K562 (cell line): ENCODE data around the gene TMEM39A. TPM values are rescaled to one million over a fixed set of nuclear protein-coding genes. Genes with fewer than 3 reads are reported as not detected.
A peak's percentile ranks its signal among the peaks of the same experiment; 100 is the strongest.

Source experiments
- CBFB ChIP-seq: sonication (generic); formaldehyde crosslinking; IDR thresholded peaks from 2 replicates; pipeline ENCODE4 v1.4.0; 2020; ENCODE audit warnings: mild to moderate bottlenecking, missing genetic modification reagents
- CBX1 ChIP-seq: sonication (generic); IDR thresholded peaks from 2 replicates; pipeline ENCODE4 v1.6.1; 2016; ENCODE audit warnings: antibody characterized with exemption, low read depth, mild to moderate bottlenecking
- EGR1 ChIP-seq: fragments of 450-650 bp; conservative IDR thresholded peaks from 2 replicates; pipeline ENCODE4 v1.6.1; 2017; ENCODE audit warnings: mild to moderate bottlenecking
- EP300 ChIP-seq: IDR thresholded peaks from 2 replicates; pipeline ENCODE4 v1.6.1; 2012; ENCODE audit warnings: low read length, improper control_type of control experiment
- FOXJ2 ChIP-seq: fragments of 200-800 bp; sonication (Bioruptor generic); IDR thresholded peaks from 2 replicates; pipeline ENCODE4 v1.6.1; 2016; ENCODE audit warnings: missing genetic modification characterization, missing compliant biosample characterization
- HLTF ChIP-seq: fragments of 450-650 bp; IDR thresholded peaks from 2 replicates; pipeline ENCODE4 v1.6.1; 2016
- HMG20B ChIP-seq: fragments of 250-450 bp; sonication (Bioruptor Pico); IDR thresholded peaks from 2 replicates; pipeline ENCODE4 v1.5.0; 2021; ENCODE audit warnings: mild to moderate bottlenecking
- IRF2 ChIP-seq: sonication (generic); formaldehyde crosslinking; IDR thresholded peaks from 2 replicates; pipeline ENCODE4 v1.8.1; 2022; ENCODE audit warnings: mild to moderate bottlenecking, missing genetic modification reagents
- MAFG ChIP-seq: fragments of 450-650 bp; conservative IDR thresholded peaks from 2 replicates; pipeline ENCODE4 v1.6.1; 2016; ENCODE audit warnings: missing genetic modification characterization, missing compliant biosample characterization
- NEUROD1 ChIP-seq: fragments of 150-350 bp; IDR thresholded peaks from 2 replicates; pipeline ENCODE4 v1.6.1; 2014; ENCODE audit warnings: borderline replicate concordance, low read length, low read depth; ENCODE audit not compliant: partially characterized antibody
- PML ChIP-seq: IDR thresholded peaks from 2 replicates; pipeline ENCODE4 v1.6.1; 2012; ENCODE audit warnings: low read length, inconsistent platforms
- RAD51 ChIP-seq: fragments of 450-650 bp; IDR thresholded peaks from 2 replicates; pipeline ENCODE4 v1.7.1; 2016; ENCODE audit warnings: low read depth, mild to moderate bottlenecking, borderline replicate concordance
- THRAP3 ChIP-seq: fragments of 450-650 bp; IDR thresholded peaks from 2 replicates; pipeline ENCODE4 v1.6.1; 2016; ENCODE audit warnings: mild to moderate bottlenecking, inconsistent platforms, borderline replicate concordance
- ZNF644 ChIP-seq: fragments of 200-800 bp; sonication (Bioruptor generic); IDR thresholded peaks from 2 replicates; pipeline ENCODE4 v1.6.1; 2016; ENCODE audit warnings: low read depth, missing genetic modification characterization, missing compliant biosample characterization
- polyA plus RNA-seq, 8 experiments: library from polyadenylated mRNA; depleted of rRNA in 4 of 8; stranded (reverse) in 5 of 8; unstranded in 3 of 8; fragments of >200 nt; fragmentation: Nextera tagmentation in 2 of 8; fragmentation: Illumina TruSeq in 1 of 8; extraction: Ambion mirVana in 2 of 8; extraction: Trizol in 1 of 8; gene quantifications; 2 replicates each; pipeline versions ENCODE4 v1.2.1 to v1.2.3, GENCODE V29; 2011 to 2014; ENCODE audit warnings: inconsistent platforms in 1 of 8, missing spikeins in 1 of 8
- total RNA-seq, 7 experiments: library from RNA; depleted of rRNA in 6 of 7; stranded (reverse); fragments of >200 nt in 6 of 7; fragmentation: Illumina TruSeq in 2 of 7; extraction: Trizol in 2 of 7; gene quantifications; 2 replicates each; pipeline versions ENCODE4 v1.2.1 to v1.2.3, GENCODE V29; 2011 to 2021; ENCODE audit warnings: low replicate concordance in 1 of 7
- TF ChIP-seq, protein P1 (sequence below), 2 experiments: fragments of 200-800 bp in 1 of 2; sonication (Bioruptor generic) in 1 of 2; sonication (generic) in 1 of 2; formaldehyde crosslinking in 1 of 2; IDR thresholded peaks in 1 of 2; conservative IDR thresholded peaks in 1 of 2; 2 replicates each; pipeline versions ENCODE4 v1.5.0 to v1.6.1; 2016 to 2020; ENCODE audit warnings: missing compliant biosample characterization in 1 of 2, missing genetic modification characterization in 1 of 2, missing genetic modification reagents in 1 of 2
- TF ChIP-seq, protein P2 (sequence below): fragments of 250-450 bp; sonication (Bioruptor Pico); IDR thresholded peaks from 2 replicates; pipeline ENCODE4 v1.8.0; 2021; ENCODE audit warnings: moderate library complexity, mild to moderate bottlenecking, inconsistent platforms
- TF ChIP-seq, protein P3 (sequence below): sonication (generic); formaldehyde crosslinking; IDR thresholded peaks from 2 replicates; pipeline ENCODE4 v1.8.0; 2022; ENCODE audit warnings: mild to moderate bottlenecking, low read depth, missing genetic modification reagents
- TF ChIP-seq, protein P4 (sequence below): fragments of 250-450 bp; sonication (Bioruptor Pico); IDR thresholded peaks from 2 replicates; pipeline ENCODE4 v1.4.0; 2020; ENCODE audit warnings: mild to moderate bottlenecking, moderate library complexity, borderline replicate concordance
- TF ChIP-seq, protein P5 (sequence below): fragments of 250-450 bp; sonication (Bioruptor Pico); IDR thresholded peaks from 2 replicates; pipeline ENCODE4 v1.5.1; 2021; ENCODE audit warnings: mild to moderate bottlenecking
- TF ChIP-seq, protein P6 (sequence below): sonication (generic); formaldehyde crosslinking; IDR thresholded peaks from 2 replicates; pipeline ENCODE4 v1.9.0; 2022; ENCODE audit warnings: mild to moderate bottlenecking, missing genetic modification reagents

The TMEM39A gene
- total and polyA plus RNA-seq, 9 of the 15 experiments (the other 6 are each of a cell fraction or from before 2014, with no cell fraction given): 12.0 to 41.5 (median 15.4) TPM

DNA sequence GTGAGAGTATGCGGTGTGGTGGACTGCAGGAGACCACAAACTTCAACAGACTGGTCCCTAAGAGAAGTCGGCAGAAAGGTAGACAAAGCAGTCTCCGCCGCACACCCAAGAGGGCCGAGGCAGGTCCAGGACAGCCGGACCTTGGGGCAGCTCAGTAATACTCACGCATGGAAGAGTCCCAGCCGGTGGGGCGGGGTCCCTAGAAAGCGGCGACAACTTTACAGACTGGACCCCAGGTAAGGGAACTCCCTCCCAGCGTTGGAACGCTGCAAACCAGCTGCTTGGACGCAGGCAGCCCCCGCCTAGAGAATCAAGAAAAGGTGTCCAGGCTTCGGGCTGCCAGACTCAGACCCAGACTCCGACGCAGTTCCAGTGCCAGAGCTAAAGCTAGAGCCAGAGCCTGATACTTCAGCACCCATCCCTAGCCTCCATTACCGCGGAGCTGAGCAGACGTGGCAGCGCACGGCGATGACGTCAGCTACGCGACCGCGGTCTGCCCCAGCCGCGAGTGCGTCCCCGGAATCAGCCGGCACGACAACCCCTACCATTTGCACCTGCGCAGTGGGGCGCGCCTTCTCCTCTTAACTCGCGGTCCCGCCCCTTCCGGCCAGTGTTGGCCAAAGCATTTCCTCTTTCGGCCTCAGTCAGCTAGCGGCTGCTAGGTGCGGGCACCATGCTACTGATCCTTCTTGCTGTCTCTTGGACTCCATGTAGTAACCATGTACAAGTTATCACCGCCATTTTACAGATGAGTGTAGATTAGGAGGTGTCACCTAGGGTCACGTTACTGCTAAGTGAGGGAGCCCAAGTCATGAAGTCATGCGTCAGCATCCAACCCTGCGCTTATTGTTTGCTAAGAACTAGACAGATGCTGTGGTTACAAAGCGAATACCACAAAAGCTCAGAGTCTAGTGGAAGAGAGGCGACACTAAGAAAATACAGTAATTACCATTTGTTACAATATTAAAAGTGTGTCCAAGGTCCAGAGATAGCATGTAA is at the start of gene TMEM39A (continued):
- TF ChIP-seq, protein P1, sequence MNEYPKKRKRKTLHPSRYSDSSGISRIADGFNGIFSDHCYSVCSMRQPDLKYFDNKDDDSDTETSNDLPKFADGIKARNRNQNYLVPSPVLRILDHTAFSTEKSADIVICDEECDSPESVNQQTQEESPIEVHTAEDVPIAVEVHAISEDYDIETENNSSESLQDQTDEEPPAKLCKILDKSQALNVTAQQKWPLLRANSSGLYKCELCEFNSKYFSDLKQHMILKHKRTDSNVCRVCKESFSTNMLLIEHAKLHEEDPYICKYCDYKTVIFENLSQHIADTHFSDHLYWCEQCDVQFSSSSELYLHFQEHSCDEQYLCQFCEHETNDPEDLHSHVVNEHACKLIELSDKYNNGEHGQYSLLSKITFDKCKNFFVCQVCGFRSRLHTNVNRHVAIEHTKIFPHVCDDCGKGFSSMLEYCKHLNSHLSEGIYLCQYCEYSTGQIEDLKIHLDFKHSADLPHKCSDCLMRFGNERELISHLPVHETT (CRISPR knock-in tag; conservative IDR thresholded peaks at IDR 0.05 in 1 of 2, IDR thresholded peaks at IDR 0.05 in 1 of 2): no peak; a peak in 1 of 4 replicates
- TF ChIP-seq CBX1 (peak; percentile 30; the same call in 1 of the 2 replicates), EP300 (peak; percentile 56), EGR1 (peak; percentile 76), HLTF (no peak), ZNF644 (0 out of 2 replicates have a peak, but pooled peaks have one; percentile 54), RAD51 (no peak; the same call in 1 of the 2 replicates), NEUROD1 (peak; percentile 83), FOXJ2 (tag) (no peak), HMG20B (no peak; the same call in 1 of the 2 replicates), CBFB (CRISPR knock-in tag) (no peak), IRF2 (CRISPR knock-in tag) (no peak), PML (peak; percentile 83), THRAP3 (no peak), MAFG (tag) (0 out of 2 replicates have a peak, but pooled peaks have one; percentile 14)
- TF ChIP-seq, protein P2, sequence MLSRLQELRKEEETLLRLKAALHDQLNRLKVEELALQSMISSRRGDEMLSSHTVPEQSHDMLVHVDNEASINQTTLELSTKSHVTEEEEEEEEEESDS (CRISPR knock-in tag): no peak
- TF ChIP-seq, protein P3, sequence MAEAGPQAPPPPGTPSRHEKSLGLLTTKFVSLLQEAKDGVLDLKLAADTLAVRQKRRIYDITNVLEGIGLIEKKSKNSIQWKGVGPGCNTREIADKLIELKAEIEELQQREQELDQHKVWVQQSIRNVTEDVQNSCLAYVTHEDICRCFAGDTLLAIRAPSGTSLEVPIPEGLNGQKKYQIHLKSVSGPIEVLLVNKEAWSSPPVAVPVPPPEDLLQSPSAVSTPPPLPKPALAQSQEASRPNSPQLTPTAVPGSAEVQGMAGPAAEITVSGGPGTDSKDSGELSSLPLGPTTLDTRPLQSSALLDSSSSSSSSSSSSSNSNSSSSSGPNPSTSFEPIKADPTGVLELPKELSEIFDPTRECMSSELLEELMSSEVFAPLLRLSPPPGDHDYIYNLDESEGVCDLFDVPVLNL: no peak
- TF ChIP-seq, protein P4, sequence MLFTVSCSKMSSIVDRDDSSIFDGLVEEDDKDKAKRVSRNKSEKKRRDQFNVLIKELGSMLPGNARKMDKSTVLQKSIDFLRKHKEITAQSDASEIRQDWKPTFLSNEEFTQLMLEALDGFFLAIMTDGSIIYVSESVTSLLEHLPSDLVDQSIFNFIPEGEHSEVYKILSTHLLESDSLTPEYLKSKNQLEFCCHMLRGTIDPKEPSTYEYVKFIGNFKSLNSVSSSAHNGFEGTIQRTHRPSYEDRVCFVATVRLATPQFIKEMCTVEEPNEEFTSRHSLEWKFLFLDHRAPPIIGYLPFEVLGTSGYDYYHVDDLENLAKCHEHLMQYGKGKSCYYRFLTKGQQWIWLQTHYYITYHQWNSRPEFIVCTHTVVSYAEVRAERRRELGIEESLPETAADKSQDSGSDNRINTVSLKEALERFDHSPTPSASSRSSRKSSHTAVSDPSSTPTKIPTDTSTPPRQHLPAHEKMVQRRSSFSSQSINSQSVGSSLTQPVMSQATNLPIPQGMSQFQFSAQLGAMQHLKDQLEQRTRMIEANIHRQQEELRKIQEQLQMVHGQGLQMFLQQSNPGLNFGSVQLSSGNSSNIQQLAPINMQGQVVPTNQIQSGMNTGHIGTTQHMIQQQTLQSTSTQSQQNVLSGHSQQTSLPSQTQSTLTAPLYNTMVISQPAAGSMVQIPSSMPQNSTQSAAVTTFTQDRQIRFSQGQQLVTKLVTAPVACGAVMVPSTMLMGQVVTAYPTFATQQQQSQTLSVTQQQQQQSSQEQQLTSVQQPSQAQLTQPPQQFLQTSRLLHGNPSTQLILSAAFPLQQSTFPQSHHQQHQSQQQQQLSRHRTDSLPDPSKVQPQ (CRISPR knock-in tag): no peak
- TF ChIP-seq, protein P5, sequence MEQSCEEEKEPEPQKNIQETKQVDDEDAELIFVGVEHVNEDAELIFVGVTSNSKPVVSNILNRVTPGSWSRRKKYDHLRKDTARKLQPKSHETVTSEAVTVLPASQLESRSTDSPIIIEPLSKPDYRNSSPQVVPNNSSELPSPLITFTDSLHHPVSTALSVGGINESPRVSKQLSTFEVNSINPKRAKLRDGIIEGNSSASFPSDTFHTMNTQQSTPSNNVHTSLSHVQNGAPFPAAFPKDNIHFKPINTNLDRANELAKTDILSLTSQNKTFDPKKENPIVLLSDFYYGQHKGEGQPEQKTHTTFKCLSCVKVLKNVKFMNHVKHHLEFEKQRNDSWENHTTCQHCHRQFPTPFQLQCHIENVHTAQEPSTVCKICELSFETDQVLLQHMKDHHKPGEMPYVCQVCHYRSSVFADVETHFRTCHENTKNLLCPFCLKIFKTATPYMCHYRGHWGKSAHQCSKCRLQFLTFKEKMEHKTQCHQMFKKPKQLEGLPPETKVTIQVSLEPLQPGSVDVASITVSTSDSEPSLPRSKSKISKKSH (CRISPR knock-in tag): no peak
- TF ChIP-seq, protein P6, sequence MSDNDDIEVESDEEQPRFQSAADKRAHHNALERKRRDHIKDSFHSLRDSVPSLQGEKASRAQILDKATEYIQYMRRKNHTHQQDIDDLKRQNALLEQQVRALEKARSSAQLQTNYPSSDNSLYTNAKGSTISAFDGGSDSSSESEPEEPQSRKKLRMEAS: peak; percentile 75
